Transverse colon (tissue), 4 donors: ENCODE measurements around the gene TEC.

Experiments
- CTCF ChIP-seq, 5 experiments: fragments of 200-600 bp in 3 of 5; fragments of 450-650 bp in 2 of 5; sonication (generic) in 3 of 5; IDR thresholded peaks; 1 replicate in 2 of 5; 2 replicates in 3 of 5; pipeline ENCODE4 v1.5.1; 2016 to 2017; ENCODE audit warnings: antibody characterized with exemption in 5 of 5, inconsistent platforms in 3 of 5, mild to moderate bottlenecking in 2 of 5, moderate library complexity in 1 of 5
- EP300 ChIP-seq: sonication (generic); formaldehyde crosslinking; IDR thresholded peaks from one replicate; pipeline ENCODE4 v1.6.1; 2017; ENCODE audit warnings: antibody characterized with exemption, low read depth
- POLR2A ChIP-seq: fragments of 450-650 bp; IDR thresholded peaks from one replicate; pipeline ENCODE4 v1.6.1; 2016; ENCODE audit warnings: antibody characterized with exemption, mild to moderate bottlenecking, moderate library complexity
- POLR2AphosphoS5 ChIP-seq, 3 donors: sonication (generic); formaldehyde crosslinking; IDR thresholded peaks; one replicate each; pipeline ENCODE4 v1.6.1; 2016; ENCODE audit warnings: antibody characterized with exemption in 3 of 3

GRCh38 chr4:48296365-48296764 is 26.7 kb upstream of the TEC start:
- TF ChIP-seq POLR2AphosphoS5 (IDR thresholded peaks at IDR 0.05), result no peak
- no peak for TF ChIP-seq EP300
- TF ChIP-seq CTCF (IDR thresholded peaks at IDR 0.05), result no peak
- TF ChIP-seq POLR2A, result no peak
